ENCODE measurements around the gene ABHD5. TPM values are rescaled to one million over a fixed set of nuclear protein-coding genes. Genes with fewer than 3 reads are reported as not detected.

The ABHD5 gene
- polyA plus RNA-seq, 1 of the 3 experiments (the other 2 are of a cell fraction) = 10.4 TPM

DNA sequence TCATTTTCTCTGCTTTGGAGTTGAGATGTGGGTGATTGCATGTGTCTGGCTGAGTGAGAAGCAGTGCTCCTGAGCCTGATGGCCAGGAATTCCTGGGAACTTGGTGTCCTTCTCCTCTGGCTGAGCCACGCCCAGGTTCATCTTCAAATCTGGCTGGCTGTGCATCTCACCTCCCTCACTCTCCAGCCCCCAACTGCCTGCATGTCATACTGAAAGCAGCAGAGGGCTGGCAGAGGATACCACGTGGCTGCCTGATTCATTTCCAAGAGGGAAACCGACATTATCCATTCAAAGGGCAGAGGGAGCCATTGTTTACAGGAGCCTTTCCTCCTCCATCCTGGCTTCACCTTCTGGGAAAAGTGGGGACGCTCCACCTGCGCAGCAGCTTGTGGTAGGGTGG, 57.4 kb downstream of the ABHD5 start:
- H3K27ac ChIP-seq (ENCODE audit: low read depth in 2 of 2, low read length in 1 of 2) = peak overlapping the region in 1 of 2 experiments; percentile 37; a peak in 2 of 4 replicates

More for the DNA sequence above, 57.4 kb downstream of the ABHD5 start:
- no peaks in the 10 kb centered on the region for H4K20me1 ChIP-seq (ENCODE audit: insufficient read depth)
- no peaks in the 10 kb centered on the region for H3F3A ChIP-seq (replicated peaks; ENCODE audit: insufficient read depth)
- peaks cover 0 to 4% of the 10 kb centered on the region in 2 experiments; a peak in 2 of 4 replicates for H3K4me1 ChIP-seq (ENCODE audit: control insufficient read depth in 1 of 2, insufficient read depth in 2 of 2, low read depth in 1 of 2, low read length in 1 of 2)
- TF ChIP-seq FOXJ3 (CRISPR knock-in tag; IDR thresholded peaks at IDR 0.05) (no peak), GATA2 (CRISPR knock-in tag; IDR thresholded peaks at IDR 0.05) (no peak), TEAD4 (IDR thresholded peaks at IDR 0.05; ENCODE audit: borderline replicate concordance, insufficient read depth) (no peak), EP300 (IDR thresholded peaks at IDR 0.05; ENCODE audit: borderline replicate concordance in 1 of 2, low read depth in 1 of 2, low read length in 1 of 2) (no peak), RFX5 (IDR thresholded peaks at IDR 0.05; ENCODE audit: low read length) (no peak), FOXM1 (IDR thresholded peaks at IDR 0.05; ENCODE audit: low read depth) (no peak), EZH2phosphoT487 (IDR thresholded peaks at IDR 0.05; ENCODE audit: borderline replicate concordance, low read depth) (no peak), NFIC (IDR thresholded peaks at IDR 0.05; ENCODE audit: borderline replicate concordance) (0 out of 2 replicates have a peak, but pooled peaks have one; percentile 7), MXI1 (IDR thresholded peaks at IDR 0.05; ENCODE audit: low read depth, low read length) (no peak), MEF2A (IDR thresholded peaks at IDR 0.05; ENCODE audit: borderline replicate concordance, low read depth) (no peak), CHD2 (IDR thresholded peaks at IDR 0.05; ENCODE audit: low read length, partially characterized antibody) (no peak), GABPA (IDR thresholded peaks at IDR 0.05; ENCODE audit: low read depth) (no peak), RAD21 (IDR thresholded peaks at IDR 0.05; ENCODE audit: low read length) (no peak), NRF1 (IDR thresholded peaks at IDR 0.05; ENCODE audit: low read depth, low read length) (no peak)
- TF ChIP-seq, protein P1, sequence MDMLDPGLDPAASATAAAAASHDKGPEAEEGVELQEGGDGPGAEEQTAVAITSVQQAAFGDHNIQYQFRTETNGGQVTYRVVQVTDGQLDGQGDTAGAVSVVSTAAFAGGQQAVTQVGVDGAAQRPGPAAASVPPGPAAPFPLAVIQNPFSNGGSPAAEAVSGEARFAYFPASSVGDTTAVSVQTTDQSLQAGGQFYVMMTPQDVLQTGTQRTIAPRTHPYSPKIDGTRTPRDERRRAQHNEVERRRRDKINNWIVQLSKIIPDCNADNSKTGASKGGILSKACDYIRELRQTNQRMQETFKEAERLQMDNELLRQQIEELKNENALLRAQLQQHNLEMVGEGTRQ (IDR thresholded peaks at IDR 0.05; ENCODE audit: borderline replicate concordance, low read depth, low read length) = no peak
- TF ChIP-seq, protein P2, sequence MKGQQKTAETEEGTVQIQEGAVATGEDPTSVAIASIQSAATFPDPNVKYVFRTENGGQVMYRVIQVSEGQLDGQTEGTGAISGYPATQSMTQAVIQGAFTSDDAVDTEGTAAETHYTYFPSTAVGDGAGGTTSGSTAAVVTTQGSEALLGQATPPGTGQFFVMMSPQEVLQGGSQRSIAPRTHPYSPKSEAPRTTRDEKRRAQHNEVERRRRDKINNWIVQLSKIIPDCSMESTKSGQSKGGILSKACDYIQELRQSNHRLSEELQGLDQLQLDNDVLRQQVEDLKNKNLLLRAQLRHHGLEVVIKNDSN (IDR thresholded peaks at IDR 0.05; ENCODE audit: borderline replicate concordance, low read depth) = peak; percentile 55; the same call in 1 of the 2 replicates
- TF ChIP-seq, protein P3, sequence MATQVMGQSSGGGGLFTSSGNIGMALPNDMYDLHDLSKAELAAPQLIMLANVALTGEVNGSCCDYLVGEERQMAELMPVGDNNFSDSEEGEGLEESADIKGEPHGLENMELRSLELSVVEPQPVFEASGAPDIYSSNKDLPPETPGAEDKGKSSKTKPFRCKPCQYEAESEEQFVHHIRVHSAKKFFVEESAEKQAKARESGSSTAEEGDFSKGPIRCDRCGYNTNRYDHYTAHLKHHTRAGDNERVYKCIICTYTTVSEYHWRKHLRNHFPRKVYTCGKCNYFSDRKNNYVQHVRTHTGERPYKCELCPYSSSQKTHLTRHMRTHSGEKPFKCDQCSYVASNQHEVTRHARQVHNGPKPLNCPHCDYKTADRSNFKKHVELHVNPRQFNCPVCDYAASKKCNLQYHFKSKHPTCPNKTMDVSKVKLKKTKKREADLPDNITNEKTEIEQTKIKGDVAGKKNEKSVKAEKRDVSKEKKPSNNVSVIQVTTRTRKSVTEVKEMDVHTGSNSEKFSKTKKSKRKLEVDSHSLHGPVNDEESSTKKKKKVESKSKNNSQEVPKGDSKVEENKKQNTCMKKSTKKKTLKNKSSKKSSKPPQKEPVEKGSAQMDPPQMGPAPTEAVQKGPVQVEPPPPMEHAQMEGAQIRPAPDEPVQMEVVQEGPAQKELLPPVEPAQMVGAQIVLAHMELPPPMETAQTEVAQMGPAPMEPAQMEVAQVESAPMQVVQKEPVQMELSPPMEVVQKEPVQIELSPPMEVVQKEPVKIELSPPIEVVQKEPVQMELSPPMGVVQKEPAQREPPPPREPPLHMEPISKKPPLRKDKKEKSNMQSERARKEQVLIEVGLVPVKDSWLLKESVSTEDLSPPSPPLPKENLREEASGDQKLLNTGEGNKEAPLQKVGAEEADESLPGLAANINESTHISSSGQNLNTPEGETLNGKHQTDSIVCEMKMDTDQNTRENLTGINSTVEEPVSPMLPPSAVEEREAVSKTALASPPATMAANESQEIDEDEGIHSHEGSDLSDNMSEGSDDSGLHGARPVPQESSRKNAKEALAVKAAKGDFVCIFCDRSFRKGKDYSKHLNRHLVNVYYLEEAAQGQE (IDR thresholded peaks at IDR 0.05; ENCODE audit: low read depth, low read length) = no peak
- TF ChIP-seq, protein P4, sequence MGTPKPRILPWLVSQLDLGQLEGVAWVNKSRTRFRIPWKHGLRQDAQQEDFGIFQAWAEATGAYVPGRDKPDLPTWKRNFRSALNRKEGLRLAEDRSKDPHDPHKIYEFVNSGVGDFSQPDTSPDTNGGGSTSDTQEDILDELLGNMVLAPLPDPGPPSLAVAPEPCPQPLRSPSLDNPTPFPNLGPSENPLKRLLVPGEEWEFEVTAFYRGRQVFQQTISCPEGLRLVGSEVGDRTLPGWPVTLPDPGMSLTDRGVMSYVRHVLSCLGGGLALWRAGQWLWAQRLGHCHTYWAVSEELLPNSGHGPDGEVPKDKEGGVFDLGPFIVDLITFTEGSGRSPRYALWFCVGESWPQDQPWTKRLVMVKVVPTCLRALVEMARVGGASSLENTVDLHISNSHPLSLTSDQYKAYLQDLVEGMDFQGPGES (IDR thresholded peaks at IDR 0.05; ENCODE audit: low read depth, low read length) = no peak
- TF ChIP-seq, protein P5, sequence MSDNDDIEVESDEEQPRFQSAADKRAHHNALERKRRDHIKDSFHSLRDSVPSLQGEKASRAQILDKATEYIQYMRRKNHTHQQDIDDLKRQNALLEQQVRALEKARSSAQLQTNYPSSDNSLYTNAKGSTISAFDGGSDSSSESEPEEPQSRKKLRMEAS (IDR thresholded peaks at IDR 0.05; ENCODE audit: low read depth) = peak; percentile 85; the same call in 1 of the 2 replicates
- TF ChIP-seq, protein P6, sequence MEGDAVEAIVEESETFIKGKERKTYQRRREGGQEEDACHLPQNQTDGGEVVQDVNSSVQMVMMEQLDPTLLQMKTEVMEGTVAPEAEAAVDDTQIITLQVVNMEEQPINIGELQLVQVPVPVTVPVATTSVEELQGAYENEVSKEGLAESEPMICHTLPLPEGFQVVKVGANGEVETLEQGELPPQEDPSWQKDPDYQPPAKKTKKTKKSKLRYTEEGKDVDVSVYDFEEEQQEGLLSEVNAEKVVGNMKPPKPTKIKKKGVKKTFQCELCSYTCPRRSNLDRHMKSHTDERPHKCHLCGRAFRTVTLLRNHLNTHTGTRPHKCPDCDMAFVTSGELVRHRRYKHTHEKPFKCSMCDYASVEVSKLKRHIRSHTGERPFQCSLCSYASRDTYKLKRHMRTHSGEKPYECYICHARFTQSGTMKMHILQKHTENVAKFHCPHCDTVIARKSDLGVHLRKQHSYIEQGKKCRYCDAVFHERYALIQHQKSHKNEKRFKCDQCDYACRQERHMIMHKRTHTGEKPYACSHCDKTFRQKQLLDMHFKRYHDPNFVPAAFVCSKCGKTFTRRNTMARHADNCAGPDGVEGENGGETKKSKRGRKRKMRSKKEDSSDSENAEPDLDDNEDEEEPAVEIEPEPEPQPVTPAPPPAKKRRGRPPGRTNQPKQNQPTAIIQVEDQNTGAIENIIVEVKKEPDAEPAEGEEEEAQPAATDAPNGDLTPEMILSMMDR (IDR thresholded peaks at IDR 0.05) = no peak
- ChIA-PET POLR2A (no interaction called here), CTCF (interaction anchor here (1.0 kb wide), 1 partner anchor 8 kb away, joined by 5 read pairs; no protein-coding TSS in a partner anchor)
- no peaks in the 10 kb centered on the region for H3K27me3 ChIP-seq (ENCODE audit: insufficient read depth)
- H3K9me3 ChIP-seq = no peaks in the 10 kb centered on the region
- no peaks in the 10 kb centered on the region for H3K9me2 ChIP-seq
- peak overlapping the region; percentile 54; the same call in 1 of the 2 replicates for H2AFZ ChIP-seq (ENCODE audit: low read depth)
- no peak overlapping the region for H3K4me3 ChIP-seq (ENCODE audit: low read depth in 2 of 2, low read length in 1 of 2)
- H3K4me2 ChIP-seq = no peak overlapping the region
- no peak for DNase-seq
- no peak overlapping the region for H3K9ac ChIP-seq
- no peaks in the 10 kb centered on the region for H3K79me2 ChIP-seq (ENCODE audit: insufficient read depth)
- no peaks in the 10 kb centered on the region for H3K36me3 ChIP-seq (replicated peaks in 1 of 2; ENCODE audit: control insufficient read depth in 1 of 2, insufficient read depth in 2 of 2, low read length in 1 of 2)
- WGBS (ENCODE audit: low lambda C conversion rate) = 68% methylated on average over 5 of the region's 5 CpGs
